Brain pericyte (primary cell): Measurements from ENCODE around the gene LHPP.
"Not testable (repeated sequence)": the region's sequence is repeated elsewhere in the genome, so short reads cannot be mapped to it uniquely, and the experiment has no call there.

Source experiments
- DNase-seq: peaks from one replicate; pipeline ENCODE4 v3.0.0-alpha.2; 2012; ENCODE audit warnings: low read depth, low spot score

LHPP gene

GRCh38 chr10:124537166-124537725 is 75.6 kb downstream of the LHPP start:
- DNase-seq: no peak

GRCh38 chr10:124537891-124538290 is 76.3 kb downstream of the LHPP start:
- DNase-seq: no peak

GRCh38 chr10:124538706-124539105 is 77.1 kb downstream of the LHPP start:
- no peak for DNase-seq

GRCh38 chr10:124539935-124540641 is 78.5 kb downstream of the LHPP start:
- DNase-seq: no peak

GRCh38 chr10:124541076-124541903 is 79.7 kb downstream of the LHPP start:
- DNase-seq: no peak

- no peak for DNase-seq
These were observed 80.7 kb downstream of the LHPP start for GRCh38 chr10:124542336-124542735.

GRCh38 chr10:124543146-124543545 is 81.5 kb downstream of the LHPP start:
- DNase-seq: no peak

- DNase-seq: no peak
These were observed 82.3 kb downstream of the LHPP start for GRCh38 chr10:124543971-124544370.

GRCh38 chr10:124544711-124545110 is 83.1 kb downstream of the LHPP start:
- no peak for DNase-seq

- DNase-seq: no peak
These were observed 83.9 kb downstream of the LHPP start for GRCh38 chr10:124545351-124546054.

GRCh38 chr10:124546055-124546369 is 84.4 kb downstream of the LHPP start:
- no peak for DNase-seq

GRCh38 chr10:124546957-124547646 is 85.5 kb downstream of the LHPP start:
- no peak for DNase-seq

GRCh38 chr10:124547647-124548168 is 86.1 kb downstream of the LHPP start:
- DNase-seq: no peak

GRCh38 chr10:124549171-124549570 is 87.5 kb downstream of the LHPP start:
- DNase-seq: not testable (repeated sequence)

GRCh38 chr10:124550293-124551034 is 88.8 kb downstream of the LHPP start:
- DNase-seq: no peak

- no peak for DNase-seq
These were observed 89.5 kb downstream of the LHPP start for GRCh38 chr10:124551097-124551496.

- DNase-seq: no peak
These were observed 90.1 kb downstream of the LHPP start for GRCh38 chr10:124551755-124552154.

GRCh38 chr10:124552691-124553276 is 91.2 kb downstream of the LHPP start:
- DNase-seq: no peak

- no peak for DNase-seq
These were observed 92.6 kb downstream of the LHPP start for GRCh38 chr10:124554085-124554858.
